Esophagus muscularis mucosa (tissue), 4 donors: ENCODE results near the gene PLCL1. TPM values are rescaled to one million over a fixed set of nuclear protein-coding genes. Genes with fewer than 3 reads are reported as not detected.
"Not testable (repeated sequence)": the region's sequence is repeated elsewhere in the genome, so short reads cannot be mapped to it uniquely, and the experiment has no call there.

ENCODE experiments used
- DNase-seq: peaks from one replicate; pipeline ENCODE4 v3.0.0-alpha.2; 2017; ENCODE audit errors: extremely low spot score
- H3K27ac ChIP-seq, 4 donors: fragments of 200-600 bp; sonication (generic); replicated peaks in 1 of 4; 1 replicate in 3 of 4; 2 replicates in 1 of 4; pipeline ENCODE4 v1.5.1; 2016 to 2019; ENCODE audit warnings: mild to moderate bottlenecking in 1 of 4
- H3K27me3 ChIP-seq, 4 donors: fragments of 200-600 bp; sonication (generic); one replicate each; pipeline versions ENCODE4 v1.5.1 to v1.6.0; 2016 to 2019
- H3K36me3 ChIP-seq, 4 donors: fragments of 200-600 bp; sonication (generic); one replicate each; pipeline ENCODE4 v1.5.1; 2016 to 2019
- H3K4me1 ChIP-seq, 4 donors: fragments of 200-600 bp; sonication (generic); one replicate each; pipeline ENCODE4 v1.5.1; 2016 to 2019
- H3K4me3 ChIP-seq, 4 donors: fragments of 200-600 bp; sonication (generic); 1 replicate in 2 of 4; 2 replicates in 2 of 4; pipeline ENCODE4 v1.5.1; 2016 to 2019; ENCODE audit warnings: mild to moderate bottlenecking in 4 of 4, moderate library complexity in 1 of 4
- H3K9me3 ChIP-seq, 4 donors: fragments of 200-600 bp; sonication (generic); 1 replicate in 3 of 4; 2 replicates in 1 of 4; pipeline ENCODE4 v1.5.1; 2016 to 2019
- EP300 ChIP-seq: sonication (generic); formaldehyde crosslinking; IDR thresholded peaks from one replicate; pipeline ENCODE4 v1.6.1; 2017; ENCODE audit warnings: antibody characterized with exemption
- POLR2A ChIP-seq: fragments of 450-650 bp; IDR thresholded peaks from one replicate; pipeline ENCODE4 v1.6.1; 2017; ENCODE audit warnings: antibody characterized with exemption, moderate library complexity, mild to moderate bottlenecking, low read depth
- POLR2AphosphoS5 ChIP-seq, 2 donors: sonication (generic); formaldehyde crosslinking; IDR thresholded peaks; one replicate each; pipeline ENCODE4 v1.6.1; 2017; ENCODE audit warnings: antibody characterized with exemption in 2 of 2
- WGBS: methylation state at CpG from one replicate; pipeline ENCODE4 v1.1.5; 2018; 5-methylcytosine and 5-hydroxymethylcytosine counted together
- intact Hi-C: fragments of 100-400 bp; cut with DNase I; formaldehyde crosslinking; loops from one replicate; pipeline ENCODE4 v1.15.1; 2023
- total RNA-seq, 4 donors: library from RNA; depleted of rRNA; stranded (reverse); fragments of >200 nt; gene quantifications; one replicate each; pipeline versions ENCODE4 v1.1.0 to v1.2.1, GENCODE V29; 2016
- TF ChIP-seq, protein P1 (sequence below), 3 experiments: fragments of 200-600 bp in 2 of 3; fragments of 450-650 bp in 1 of 3; sonication (generic) in 2 of 3; IDR thresholded peaks; one replicate each; pipeline ENCODE4 v1.5.1; 2017 to 2019; ENCODE audit warnings: antibody characterized with exemption in 3 of 3, mild to moderate bottlenecking in 2 of 3, moderate library complexity in 1 of 3

Gene PLCL1
- total RNA-seq, 4 donors from 2014 or later, result 67.3 to 86.2 (median 79.2) TPM

DNA sequence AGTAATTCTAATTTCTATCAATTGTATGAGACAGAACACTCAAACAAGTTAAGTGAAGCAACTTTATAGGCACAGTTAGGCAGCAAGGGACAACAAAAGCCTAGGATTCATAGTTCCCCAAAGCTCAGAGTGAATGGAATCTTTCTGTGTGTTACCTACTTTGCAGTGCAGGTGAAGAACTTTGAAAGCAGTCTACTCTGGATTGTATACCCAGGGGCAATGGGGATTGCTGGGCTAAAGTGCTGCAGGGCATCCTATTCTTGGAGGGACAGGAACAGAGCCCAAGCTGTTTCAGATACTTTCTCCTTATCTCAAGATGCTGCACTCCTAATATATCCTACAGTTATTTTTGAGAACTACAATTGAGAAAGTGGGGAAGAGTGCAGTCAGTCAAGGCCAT lies 207.6 kb downstream of the PLCL1 start:
- Histone ChIP-seq H3K36me3 (no peaks in the 10 kb centered on the region), H3K27ac (no peak overlapping the region), H3K4me3 (no peak overlapping the region), H3K4me1 (peaks cover 6 to 28% (median 14%) of the 10 kb centered on the region in 4 donors), H3K9me3 (peaks cover 0 to 14% (median 3%) of the 10 kb centered on the region in 4 donors), H3K27me3 (no peaks in the 10 kb centered on the region)
- intact Hi-C loops, result no loop called here
- no peak for TF ChIP-seq POLR2A
- DNase-seq, result no peak

DNA sequence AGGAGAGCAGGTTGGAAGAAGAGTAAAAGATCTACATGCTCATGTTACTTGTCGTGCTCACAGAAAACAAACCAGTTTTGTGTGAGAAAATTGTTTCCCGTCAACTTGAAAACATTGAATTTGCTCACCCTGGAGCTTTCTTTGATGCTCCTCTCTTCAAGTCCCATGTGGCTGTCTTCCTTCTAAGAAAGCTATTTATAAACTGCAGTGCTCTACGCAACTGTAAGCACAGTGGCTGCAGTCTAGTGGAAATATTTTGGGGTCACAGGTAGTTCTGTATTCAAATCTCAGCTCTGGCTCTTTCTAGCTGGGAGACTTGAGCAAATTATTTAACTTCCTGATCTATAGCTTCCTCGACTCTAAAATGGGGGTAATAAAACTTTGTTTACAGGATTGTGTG lies 211.8 kb downstream of the PLCL1 start:
- TF ChIP-seq POLR2A, result no peak
- no peak for TF ChIP-seq EP300
- no peak for TF ChIP-seq POLR2AphosphoS5 (IDR thresholded peaks at IDR 0.05)
- TF ChIP-seq, protein P1, sequence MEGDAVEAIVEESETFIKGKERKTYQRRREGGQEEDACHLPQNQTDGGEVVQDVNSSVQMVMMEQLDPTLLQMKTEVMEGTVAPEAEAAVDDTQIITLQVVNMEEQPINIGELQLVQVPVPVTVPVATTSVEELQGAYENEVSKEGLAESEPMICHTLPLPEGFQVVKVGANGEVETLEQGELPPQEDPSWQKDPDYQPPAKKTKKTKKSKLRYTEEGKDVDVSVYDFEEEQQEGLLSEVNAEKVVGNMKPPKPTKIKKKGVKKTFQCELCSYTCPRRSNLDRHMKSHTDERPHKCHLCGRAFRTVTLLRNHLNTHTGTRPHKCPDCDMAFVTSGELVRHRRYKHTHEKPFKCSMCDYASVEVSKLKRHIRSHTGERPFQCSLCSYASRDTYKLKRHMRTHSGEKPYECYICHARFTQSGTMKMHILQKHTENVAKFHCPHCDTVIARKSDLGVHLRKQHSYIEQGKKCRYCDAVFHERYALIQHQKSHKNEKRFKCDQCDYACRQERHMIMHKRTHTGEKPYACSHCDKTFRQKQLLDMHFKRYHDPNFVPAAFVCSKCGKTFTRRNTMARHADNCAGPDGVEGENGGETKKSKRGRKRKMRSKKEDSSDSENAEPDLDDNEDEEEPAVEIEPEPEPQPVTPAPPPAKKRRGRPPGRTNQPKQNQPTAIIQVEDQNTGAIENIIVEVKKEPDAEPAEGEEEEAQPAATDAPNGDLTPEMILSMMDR (IDR thresholded peaks at IDR 0.05), result no peak
- WGBS, result 59% methylated on average over 4 of the region's 4 CpGs
- no peak for DNase-seq
- no peak overlapping the region for H3K4me3 ChIP-seq
- H3K4me1 ChIP-seq, result peaks cover 6 to 32% (median 15%) of the 10 kb centered on the region in 4 donors
- peaks cover 0 to 9% (median 3%) of the 10 kb centered on the region in 4 donors for H3K9me3 ChIP-seq
- no peaks in the 10 kb centered on the region for H3K36me3 ChIP-seq
- intact Hi-C loops, result no loop called here
- H3K27me3 ChIP-seq, result no peaks in the 10 kb centered on the region
- H3K27ac ChIP-seq, result no peak overlapping the region

DNA sequence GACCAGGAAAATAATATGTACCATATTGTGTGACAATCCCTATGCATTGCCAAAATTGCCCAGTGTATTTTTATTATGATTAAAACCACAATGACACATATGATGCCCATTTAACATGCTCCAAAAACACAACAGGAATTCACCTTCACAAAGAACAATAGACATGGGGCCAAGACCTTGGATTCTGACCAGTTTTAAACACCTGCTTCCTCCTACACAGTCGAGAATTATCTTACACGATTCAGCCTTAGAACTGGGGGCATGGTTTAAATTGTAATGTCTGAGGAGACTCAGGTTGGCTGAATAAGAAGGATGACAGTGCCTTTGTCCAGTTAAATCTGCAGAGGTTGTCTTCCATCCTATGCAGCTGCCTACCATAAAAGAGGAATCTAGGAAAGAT lies 212.7 kb downstream of the PLCL1 start:
- H3K36me3 ChIP-seq, result no peaks in the 10 kb centered on the region
- no peak overlapping the region for H3K4me3 ChIP-seq
- H3K27ac ChIP-seq, result no peak overlapping the region
- no peak for DNase-seq
- intact Hi-C loops, result no loop called here
- TF ChIP-seq POLR2A (no peak), EP300 (no peak), POLR2AphosphoS5 (IDR thresholded peaks at IDR 0.05) (no peak)
- TF ChIP-seq, protein P1 (IDR thresholded peaks at IDR 0.05), result no peak
- WGBS, result 85% methylated on average over 2 of the region's 2 CpGs
- peaks cover 0 to 4% (median 1%) of the 10 kb centered on the region in 4 donors for H3K9me3 ChIP-seq
- H3K4me1 ChIP-seq, result peaks cover 6 to 32% (median 15%) of the 10 kb centered on the region in 4 donors
- no peaks in the 10 kb centered on the region for H3K27me3 ChIP-seq

DNA sequence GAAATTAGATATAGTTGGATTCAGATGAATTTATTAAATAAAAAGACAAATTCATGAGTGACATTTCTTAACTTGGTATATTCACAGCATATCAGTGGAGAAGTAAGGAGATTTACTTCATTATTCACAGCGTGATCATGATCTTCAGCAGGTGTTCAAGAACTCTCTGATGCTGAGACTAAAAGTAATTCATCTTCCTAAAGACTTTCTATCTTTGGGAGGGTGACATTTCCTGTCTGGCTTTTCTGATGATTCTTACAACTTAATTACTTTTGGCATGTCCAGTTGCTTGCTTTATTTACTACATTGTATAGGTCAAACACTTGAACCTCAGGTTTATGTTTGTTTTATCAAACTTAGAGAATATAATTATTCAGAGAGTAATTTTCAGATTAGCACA lies 224.6 kb downstream of the PLCL1 start:
- H3K4me3 ChIP-seq, result no peak overlapping the region
- H3K27ac ChIP-seq, result no peak overlapping the region
- peaks cover 0 to 14% (median 9%) of the 10 kb centered on the region in 4 donors for H3K4me1 ChIP-seq
- intact Hi-C loops, result no loop called here
- H3K36me3 ChIP-seq, result no peaks in the 10 kb centered on the region
- TF ChIP-seq POLR2AphosphoS5 (IDR thresholded peaks at IDR 0.05) (no peak), POLR2A (no peak), EP300 (no peak)
- TF ChIP-seq, protein P1 (IDR thresholded peaks at IDR 0.05), result no peak
- WGBS, result 78% methylated on average over 1 of the region's 1 CpG
- no peak for DNase-seq
- no peaks in the 10 kb centered on the region for H3K9me3 ChIP-seq
- H3K27me3 ChIP-seq, result no peaks in the 10 kb centered on the region

DNA sequence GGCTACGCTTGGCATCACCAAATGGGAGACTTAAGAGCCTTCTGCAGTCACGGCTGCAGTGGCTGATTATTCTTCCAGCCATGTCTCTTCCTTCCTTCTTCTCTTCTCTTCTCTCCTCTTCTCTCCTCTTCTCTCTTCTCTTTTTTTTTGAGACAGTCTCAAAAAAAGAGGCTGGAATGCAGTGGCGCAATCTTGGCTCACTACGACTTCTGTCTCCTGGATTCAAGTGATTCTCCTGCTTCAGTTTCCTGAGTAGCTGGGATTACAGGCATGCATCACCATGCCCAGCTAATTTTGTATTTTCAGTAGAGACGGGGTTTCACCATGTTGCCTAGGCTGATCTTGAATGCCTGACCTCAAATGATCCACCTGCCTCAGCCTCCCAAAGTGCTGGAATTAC lies 225.2 kb downstream of the PLCL1 start:
- H3K36me3 ChIP-seq, intact Hi-C loops, H3K27ac ChIP-seq, H3K27me3 ChIP-seq, DNase-seq, H3K4me3 ChIP-seq, H3K9me3 ChIP-seq: not testable (repeated sequence)
- WGBS, result 79% methylated on average over 5 of the region's 5 CpGs
- H3K4me1 ChIP-seq, result peaks cover 0 to 14% (median 9%) of the 10 kb centered on the region in 4 donors

DNA sequence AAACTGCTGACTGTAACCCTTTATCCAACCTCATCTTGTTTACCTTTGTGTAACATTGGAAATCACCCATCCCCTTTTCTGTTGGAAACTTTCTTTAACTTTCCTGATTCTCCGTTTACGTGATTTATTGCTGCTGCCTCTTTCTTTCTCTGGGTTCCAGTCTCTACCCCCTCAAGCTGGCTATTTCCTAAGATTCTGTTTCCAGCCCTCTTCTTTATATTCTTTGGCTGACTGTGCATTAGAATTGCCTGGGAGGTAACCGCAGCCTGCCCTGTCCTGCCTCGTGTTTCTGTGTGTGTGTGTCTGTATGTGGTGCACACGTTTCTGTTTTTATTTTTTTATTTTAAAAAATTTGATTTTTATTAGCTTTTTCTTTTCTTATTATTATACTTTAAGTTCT lies 229.2 kb downstream of the PLCL1 start:
- DNase-seq, result no peak
- 97% methylated on average over 5 of the region's 5 CpGs for WGBS
- Histone ChIP-seq H3K36me3 (no peaks in the 10 kb centered on the region), H3K27me3 (no peaks in the 10 kb centered on the region), H3K4me1 (peaks cover 0 to 24% (median 20%) of the 10 kb centered on the region in 4 donors), H3K4me3 (no peak overlapping the region), H3K27ac (no peak overlapping the region), H3K9me3 (no peaks in the 10 kb centered on the region)
- intact Hi-C loops, result no loop called here
- TF ChIP-seq POLR2A, result no peak
- no peak for TF ChIP-seq POLR2AphosphoS5 (IDR thresholded peaks at IDR 0.05)
- TF ChIP-seq, protein P1 (IDR thresholded peaks at IDR 0.05), result no peak
- no peak for TF ChIP-seq EP300
